ENCODE measurements around the gene GSTM1.

GSTM1 gene

DNA sequence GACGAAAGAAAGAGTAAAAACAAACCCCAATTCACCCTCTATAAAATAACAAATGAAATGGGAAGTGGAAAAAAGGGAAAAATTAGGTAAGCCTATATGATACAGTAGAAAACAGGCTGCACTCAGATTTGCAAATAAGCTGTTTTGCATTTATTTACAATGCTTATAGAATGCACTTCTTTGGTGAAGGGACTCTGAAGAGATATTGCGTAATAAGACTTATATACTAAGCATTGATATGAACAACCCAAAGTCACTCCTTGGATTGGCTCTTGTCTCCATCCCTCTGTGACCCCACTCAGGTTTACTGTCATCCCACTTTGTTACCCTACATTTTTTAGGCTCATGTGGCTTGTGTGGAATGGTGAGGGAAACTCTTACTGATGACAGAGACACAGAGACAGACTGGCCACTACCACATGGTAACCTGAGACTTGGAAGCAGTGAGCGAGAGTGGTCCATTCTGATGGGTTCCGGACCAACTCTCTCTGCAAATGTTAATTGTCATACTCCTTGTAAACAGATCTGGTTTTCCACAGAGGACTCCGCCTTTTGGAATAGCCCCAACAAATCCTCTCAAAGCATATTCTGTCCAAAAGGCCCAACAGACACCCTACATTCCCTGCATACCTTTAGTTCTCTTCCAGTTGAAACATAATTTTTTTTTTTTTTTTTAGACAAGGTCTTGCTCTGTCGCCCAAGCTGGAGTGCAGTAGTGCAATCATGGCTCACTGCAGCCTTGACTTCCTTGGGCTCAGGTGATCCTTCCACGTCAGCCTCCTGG, 35.5 kb downstream of the GSTM1 start:
- TF ChIP-seq ZNF274 (IDR thresholded peaks at IDR 0.05; ENCODE audit: low read depth, low read length) = no peak
- no peak overlapping the region for H3K4me3 ChIP-seq (ENCODE audit: low read length)

DNA sequence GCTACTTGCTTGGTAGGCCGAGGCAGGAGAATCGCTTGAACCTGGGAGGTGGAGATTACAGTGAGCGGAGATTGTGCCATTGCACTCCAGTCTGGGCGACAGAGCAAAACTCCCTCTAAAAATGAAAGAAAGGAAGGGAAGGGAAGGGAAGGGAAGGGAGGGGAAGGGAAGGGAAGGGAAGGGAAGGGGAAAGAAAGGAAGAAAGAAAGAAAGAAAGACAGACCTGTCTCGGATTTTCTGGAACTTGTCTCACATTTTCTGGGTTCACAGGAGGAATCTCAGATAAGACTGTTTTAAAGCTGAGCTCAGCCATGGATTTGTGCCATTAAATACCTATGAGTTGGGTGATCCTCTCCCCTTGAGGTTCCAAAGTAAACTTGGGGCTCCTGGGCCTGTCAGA, 37.3 kb downstream of the GSTM1 start:
- H3K4me3 ChIP-seq (ENCODE audit: low read length) = no peak overlapping the region
- no peak for TF ChIP-seq ZNF274 (IDR thresholded peaks at IDR 0.05; ENCODE audit: low read depth, low read length)

DNA sequence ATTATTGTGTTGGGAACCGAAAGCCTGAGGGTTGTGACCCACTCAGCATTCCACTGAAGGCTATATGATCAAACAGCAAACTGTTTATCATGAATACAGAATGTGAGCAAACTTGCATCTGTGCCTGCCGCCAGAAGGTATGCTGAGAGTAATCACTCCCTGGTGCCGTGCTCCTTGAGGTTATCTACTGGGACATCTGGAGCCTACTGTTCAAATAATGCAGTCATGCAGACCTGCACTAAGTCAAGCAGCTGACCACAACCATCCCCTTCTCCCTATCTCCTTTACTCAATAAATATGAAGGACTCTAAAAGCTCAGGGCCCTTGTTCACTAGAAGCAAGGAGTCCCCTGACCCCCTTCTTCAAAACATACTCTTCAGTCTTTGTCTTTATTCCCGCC, 37.9 kb downstream of the GSTM1 start:
- H3K4me3 ChIP-seq (ENCODE audit: low read length) = no peak overlapping the region
- TF ChIP-seq ZNF274 (IDR thresholded peaks at IDR 0.05; ENCODE audit: low read depth, low read length) = no peak

DNA sequence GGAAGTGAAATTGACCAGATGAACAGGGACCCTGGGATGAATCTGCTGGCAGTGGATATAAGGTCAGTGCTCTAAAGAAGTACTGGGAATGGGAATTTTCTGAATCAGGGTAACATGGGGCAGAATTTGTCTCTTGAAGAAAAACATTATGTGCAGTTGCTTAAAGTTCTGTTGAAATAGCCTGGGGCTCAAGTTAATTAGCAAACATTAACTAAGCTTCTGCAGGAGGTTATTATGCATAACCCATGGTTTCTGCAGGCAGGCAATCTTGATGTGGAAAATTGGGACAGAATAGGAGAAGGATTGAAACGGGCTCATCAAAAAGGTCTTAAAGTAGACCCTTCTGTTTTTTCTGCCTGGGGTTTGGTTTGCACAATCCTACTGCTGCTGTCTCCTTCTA, 38.4 kb downstream of the GSTM1 start:
- TF ChIP-seq ZNF274 (IDR thresholded peaks at IDR 0.05; ENCODE audit: low read depth, low read length) = no peak
- H3K4me3 ChIP-seq (ENCODE audit: low read length) = no peak overlapping the region

DNA sequence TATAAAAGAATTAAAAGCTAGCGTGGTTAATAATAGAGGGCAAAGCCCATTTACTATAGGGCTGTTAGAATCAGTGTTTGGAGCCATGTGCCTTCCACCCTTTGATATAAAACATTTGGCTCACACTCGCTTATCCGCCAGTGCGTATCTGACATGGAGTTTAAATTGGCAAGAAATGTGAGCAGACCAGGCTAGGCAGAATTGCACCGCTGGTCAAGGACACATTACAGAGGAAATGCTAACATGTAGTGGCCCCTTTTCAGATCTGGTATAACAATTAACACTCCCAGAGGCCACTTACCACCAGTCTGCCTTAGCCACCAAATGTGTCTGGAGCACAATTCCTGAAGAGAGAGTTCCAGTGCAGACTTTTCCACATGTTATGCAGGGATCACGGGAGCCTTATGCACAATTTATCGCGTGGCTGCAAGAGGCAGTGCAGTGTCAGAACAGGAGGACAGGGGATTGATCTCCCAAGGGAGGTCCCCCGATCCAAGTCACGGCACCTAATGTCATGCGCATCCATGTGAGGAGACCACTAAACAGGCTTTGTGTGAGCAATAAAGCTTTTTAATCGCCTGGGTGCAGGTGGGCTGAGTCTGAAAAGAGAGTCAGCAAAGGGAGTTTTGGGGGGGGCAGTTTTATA, 39.2 kb downstream of the GSTM1 start:
- TF ChIP-seq ZNF274 (IDR thresholded peaks at IDR 0.05; ENCODE audit: low read depth, low read length) = no peak
- no peak overlapping the region for H3K4me3 ChIP-seq (ENCODE audit: low read length)

DNA sequence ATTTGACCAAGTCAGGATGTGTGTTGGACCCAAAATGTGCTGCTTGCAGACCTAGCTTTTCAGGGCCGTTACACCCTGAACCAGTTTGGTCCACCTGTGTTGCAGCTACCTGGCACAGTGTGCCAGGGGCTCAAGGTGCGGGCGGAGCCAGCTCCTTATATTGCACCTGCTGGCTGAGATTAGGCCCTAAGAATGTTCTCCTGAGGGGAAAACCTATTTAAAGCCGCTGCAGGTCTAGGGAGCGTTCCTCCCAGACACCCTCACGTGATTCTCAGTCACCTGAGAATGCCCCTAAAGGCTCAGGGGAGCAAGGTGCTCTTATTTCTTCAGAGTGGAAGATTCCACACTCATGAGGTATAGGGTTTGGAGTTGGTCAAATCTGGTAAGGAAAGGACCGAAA, 41.3 kb downstream of the GSTM1 start:
- no peak overlapping the region for H3K4me3 ChIP-seq (ENCODE audit: low read length)
- TF ChIP-seq ZNF274 (IDR thresholded peaks at IDR 0.05; ENCODE audit: low read depth, low read length) = no peak

DNA sequence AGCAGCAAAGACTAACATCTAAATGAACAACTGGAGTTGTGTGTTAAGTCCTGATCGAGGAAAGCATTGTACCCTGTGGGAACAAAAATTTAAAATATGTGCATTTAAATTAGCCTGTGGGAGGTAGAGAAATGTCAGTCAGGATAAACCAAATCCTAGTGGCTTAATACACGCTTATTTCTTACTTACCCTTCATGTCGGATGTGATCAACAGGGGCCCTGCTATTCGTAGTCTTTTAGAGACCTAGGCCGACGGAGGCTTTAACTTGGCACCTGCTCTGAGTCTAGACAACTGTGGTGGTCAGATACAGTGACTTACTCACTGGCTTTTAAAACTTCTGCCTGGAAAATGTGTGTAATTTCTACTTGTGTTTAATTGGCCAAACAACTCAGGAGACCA, 43.0 kb downstream of the GSTM1 start:
- TF ChIP-seq ZNF274 (IDR thresholded peaks at IDR 0.05; ENCODE audit: low read depth, low read length) = no peak
- H3K4me3 ChIP-seq (ENCODE audit: low read length) = no peak overlapping the region

DNA sequence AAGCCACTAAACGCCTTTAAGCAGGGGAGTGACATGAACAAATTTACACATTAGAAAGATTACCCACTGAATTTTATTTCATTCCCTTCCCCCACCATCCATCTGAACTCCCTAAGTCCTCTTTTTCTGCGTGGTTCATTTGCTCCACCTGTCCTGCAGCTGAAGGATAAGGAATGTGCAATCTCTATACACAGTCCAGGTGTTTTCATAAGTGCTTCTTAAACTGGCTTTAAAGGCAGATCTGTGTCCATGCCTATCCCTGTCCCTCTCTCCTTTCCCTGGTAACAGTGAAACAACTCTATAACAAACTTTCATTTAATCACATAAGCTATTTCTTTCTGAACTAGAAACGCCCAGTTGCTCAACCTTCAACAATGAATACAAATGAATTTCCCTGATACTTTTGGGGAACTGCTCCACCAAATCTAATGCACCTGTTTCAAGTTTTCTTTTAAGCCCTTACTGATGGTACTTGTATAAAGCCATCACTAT, 44.8 kb downstream of the GSTM1 start:
- TF ChIP-seq ZNF274 (IDR thresholded peaks at IDR 0.05; ENCODE audit: low read depth, low read length) = no peak
- H3K4me3 ChIP-seq (ENCODE audit: low read length) = no peak overlapping the region

DNA sequence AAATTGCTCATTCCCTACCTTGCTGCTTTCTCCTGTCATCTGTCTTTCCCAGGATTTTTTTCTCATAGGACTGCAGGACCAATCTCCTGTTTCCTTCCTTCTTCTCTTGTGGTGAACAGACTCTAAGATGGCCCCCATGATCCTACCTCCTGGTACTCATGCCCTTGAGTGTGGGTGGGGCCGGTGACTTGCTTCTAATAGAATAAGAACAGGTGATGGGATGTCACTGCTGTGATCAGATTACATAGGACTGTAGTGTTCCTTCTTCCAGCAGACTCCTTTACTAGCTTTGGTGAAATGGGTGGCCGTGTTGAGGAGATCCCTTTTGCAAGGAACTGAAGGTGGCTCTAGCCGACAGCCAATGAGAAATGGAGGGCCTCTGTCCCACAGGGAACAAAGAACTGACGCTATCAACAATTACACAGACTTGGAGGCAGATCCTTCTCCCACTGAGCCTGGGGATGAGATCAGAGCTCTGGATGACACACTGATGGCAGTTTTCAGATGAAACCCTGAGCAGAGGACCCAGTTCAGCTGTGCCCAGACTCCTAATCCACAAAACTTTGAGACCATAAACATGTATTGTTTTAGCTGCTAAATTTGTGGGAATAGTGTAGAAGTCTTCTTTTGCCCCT, 45.7 kb downstream of the GSTM1 start:
- H3K4me3 ChIP-seq (ENCODE audit: low read length) = no peak overlapping the region
- no peak for TF ChIP-seq ZNF274 (IDR thresholded peaks at IDR 0.05; ENCODE audit: low read depth, low read length)

DNA sequence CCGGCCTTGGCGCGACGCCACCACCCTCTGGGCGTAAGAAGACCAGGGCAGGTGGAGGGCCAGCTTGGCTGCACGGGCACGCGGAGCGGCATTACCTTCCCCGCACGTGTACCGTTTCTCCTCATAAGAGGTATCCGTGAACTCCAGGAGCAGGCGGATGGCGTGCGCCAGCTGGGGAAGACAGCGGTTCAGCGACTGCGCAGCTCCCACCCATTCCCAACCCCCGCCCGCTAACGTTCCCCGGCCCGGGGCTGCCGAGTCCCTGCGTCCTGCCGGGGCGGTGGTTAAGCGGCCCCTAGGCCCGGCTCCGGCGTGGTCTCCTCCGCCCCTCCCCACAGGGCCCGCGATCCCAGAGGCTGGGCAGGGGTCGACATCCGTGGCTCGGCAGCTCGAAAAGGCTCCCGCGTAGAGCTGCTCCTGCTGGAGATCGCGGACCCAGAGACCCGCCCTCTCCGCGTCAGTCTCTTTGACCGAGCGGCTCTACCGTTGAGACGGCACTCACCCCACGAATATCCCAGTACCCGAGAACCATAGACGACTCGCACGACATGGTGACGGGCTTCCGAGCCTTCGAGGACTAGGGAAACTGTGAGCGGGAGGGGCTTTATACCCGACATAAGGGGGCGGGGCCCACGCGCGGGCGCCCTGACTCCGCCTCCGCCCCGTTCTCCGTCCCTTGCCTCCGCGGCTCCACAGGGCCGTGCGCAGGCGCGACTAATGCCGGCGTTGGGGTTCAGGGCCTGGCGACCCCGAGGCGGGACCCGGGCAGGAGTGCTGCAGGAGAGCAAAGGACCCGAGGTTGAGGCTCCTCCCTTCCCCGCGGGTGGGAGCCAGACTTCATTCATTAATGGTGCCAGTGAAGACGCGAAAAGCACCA, 52.4 kb downstream of the GSTM1 start:
- peak overlapping the region; percentile 49; the same call in 1 of the 2 replicates for H3K4me3 ChIP-seq (ENCODE audit: low read length)
- TF ChIP-seq ZNF274 (IDR thresholded peaks at IDR 0.05; ENCODE audit: low read depth, low read length) = no peak

DNA sequence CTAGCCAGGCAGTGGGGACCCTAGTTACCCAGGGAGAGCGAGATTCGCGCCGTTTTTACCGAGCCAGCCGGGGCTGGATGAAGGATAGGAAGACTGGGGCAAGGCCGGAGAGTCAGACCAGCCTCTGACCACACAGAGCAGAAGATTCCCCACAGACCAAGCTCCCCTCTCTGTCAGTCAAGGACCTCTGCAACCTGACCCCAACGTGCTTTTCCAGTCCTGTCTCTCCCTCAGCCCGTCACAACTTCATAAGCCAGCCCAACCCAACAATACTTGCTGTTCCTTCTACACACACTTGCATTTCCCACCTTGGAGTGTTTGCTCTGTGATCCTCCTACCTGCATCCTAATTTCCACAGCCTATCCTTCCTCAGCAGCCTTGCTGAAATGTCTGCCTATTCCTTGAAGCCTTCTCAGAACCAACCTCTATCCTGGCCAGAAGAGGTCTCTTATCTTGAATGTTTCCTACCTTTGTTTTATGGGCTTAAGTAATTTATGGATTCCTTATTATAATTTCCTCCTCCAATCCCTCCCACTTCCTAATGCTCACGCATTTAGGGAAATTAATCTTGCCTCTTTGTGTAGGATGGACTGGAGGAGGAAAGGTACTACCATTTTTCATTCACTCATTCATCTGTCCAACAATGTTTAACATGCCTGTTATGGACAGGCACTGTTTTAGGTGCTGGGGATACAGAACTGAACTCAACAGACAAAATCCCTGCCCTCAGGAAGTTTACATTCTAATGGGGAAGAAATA, 53.2 kb downstream of the GSTM1 start, which contains the start of gene GSTM3:
Gene GSTM3 (minus strand): TSS at position 424 of the 759 bp plus-strand sequence. CDS start 751 bp downstream, outside the sequence.
- peak within 1 kb of the TSS; percentile 49; the same call in 1 of the 2 replicates for H3K4me3 ChIP-seq (ENCODE audit: low read length)
- TF ChIP-seq ZNF274 (IDR thresholded peaks at IDR 0.05; ENCODE audit: low read depth, low read length) = no peak
